Lower lobe of right lung (tissue), 2 donors: Measurements from ENCODE around the gene CMA1. TPM values are rescaled to one million over a fixed set of nuclear protein-coding genes. Genes with fewer than 3 reads are reported as not detected.

ENCODE experiments used
- ATAC-seq, 2 donors: fragments of 200-7000 bp; cut with Tn5 transposase; one replicate each; pipeline ENCODE4 v1.9.1; 2020 to 2022; ENCODE audit warnings: mild to moderate bottlenecking in 2 of 2, moderate library complexity in 2 of 2
- DNase-seq: peaks from one replicate; pipeline ENCODE4 v3.0.0-alpha.2; 2020
- H3K27ac ChIP-seq: fragments of 200-600 bp; one replicate; pipeline ENCODE4 v1.8.0; 2022
- H3K27me3 ChIP-seq: fragments of 200-600 bp; one replicate; pipeline ENCODE4 v1.8.0; 2022; ENCODE audit warnings: low read depth
- H3K36me3 ChIP-seq: fragments of 200-600 bp; one replicate; pipeline ENCODE4 v1.8.0; 2022; ENCODE audit warnings: mild to moderate bottlenecking
- H3K4me1 ChIP-seq: fragments of 200-600 bp; one replicate; pipeline ENCODE4 v1.8.0; 2022
- H3K4me3 ChIP-seq: fragments of 200-600 bp; one replicate; pipeline ENCODE4 v1.8.0; 2022; ENCODE audit warnings: mild to moderate bottlenecking
- H3K9me3 ChIP-seq: fragments of 200-600 bp; one replicate; pipeline ENCODE4 v1.8.0; 2022
- CTCF ChIP-seq: fragments of 200-600 bp; IDR thresholded peaks from one replicate; pipeline ENCODE4 v1.8.0; 2022; ENCODE audit warnings: antibody characterized with exemption, mild to moderate bottlenecking
- intact Hi-C: fragments of 100-400 bp; cut with DNase I; formaldehyde crosslinking; loops from one replicate; pipeline ENCODE4 v1.11.0; 2022
- total RNA-seq: library from RNA; stranded (reverse); fragmentation: NEBNext Ultra II Directional; extraction: Animal tissue kit (Norgen Biotek cat#: 25700); gene quantifications from one replicate; pipeline ENCODE4 v1.2.1, GENCODE V29; 2021
- donor health status: DM: no; HTN: yes; CAD: no; lungs with severe emphysema.

Gene CMA1
- total RNA-seq, 1 donor from 2014 or later, result 2.4 TPM

- ATAC-seq (no peak), DNase-seq (no peak)
- no peak for TF ChIP-seq CTCF
- H3K4me1 ChIP-seq, result no peaks in the 10 kb centered on the region
- intact Hi-C loops, result no loop called here
- H3K27ac ChIP-seq, result no peak overlapping the region
- no peaks in the 10 kb centered on the region for H3K27me3 ChIP-seq
- no peak overlapping the region for H3K4me3 ChIP-seq
- no peaks in the 10 kb centered on the region for H3K9me3 ChIP-seq
- H3K36me3 ChIP-seq, result no peaks in the 10 kb centered on the region
Observed at GRCh38 chr14:24463017-24463883, 44.8 kb downstream of the CMA1 start.

GRCh38 chr14:24461336-24461735 is 46.7 kb downstream of the CMA1 start:
- no peak for TF ChIP-seq CTCF
- Histone ChIP-seq H3K36me3 (no peaks in the 10 kb centered on the region), H3K4me3 (no peak overlapping the region), H3K9me3 (no peaks in the 10 kb centered on the region), H3K4me1 (no peaks in the 10 kb centered on the region), H3K27me3 (no peaks in the 10 kb centered on the region), H3K27ac (no peak overlapping the region)
- ATAC-seq (no peak), DNase-seq (no peak)
- intact Hi-C loops, result no loop called here

- no peak for TF ChIP-seq CTCF
- no peak overlapping the region for H3K27ac ChIP-seq
- no peaks in the 10 kb centered on the region for H3K4me1 ChIP-seq
- no peak overlapping the region for H3K4me3 ChIP-seq
- no peak for DNase-seq
- intact Hi-C loops, result no loop called here
- no peaks in the 10 kb centered on the region for H3K36me3 ChIP-seq
- H3K9me3 ChIP-seq, result no peaks in the 10 kb centered on the region
- H3K27me3 ChIP-seq, result no peaks in the 10 kb centered on the region
- ATAC-seq, result no peak
Observed at GRCh38 chr14:24459331-24459730, 48.7 kb downstream of the CMA1 start.

GRCh38 chr14:24458736-24459135 is 49.3 kb downstream of the CMA1 start:
- no peaks in the 10 kb centered on the region for H3K36me3 ChIP-seq
- no peak for ATAC-seq
- H3K27ac ChIP-seq, result no peak overlapping the region

GRCh38 chr14:24456980-24457379 is 51.1 kb downstream of the CMA1 start:
- Histone ChIP-seq H3K27ac (no peak overlapping the region), H3K27me3 (no peaks in the 10 kb centered on the region), H3K36me3 (no peaks in the 10 kb centered on the region), H3K9me3 (no peaks in the 10 kb centered on the region), H3K4me3 (no peak overlapping the region), H3K4me1 (no peaks in the 10 kb centered on the region)
- DNase-seq (no peak), ATAC-seq (no peak)
- TF ChIP-seq CTCF, result no peak
- intact Hi-C loops, result no loop called here

More at GRCh38 chr14:24458736-24459135, 49.3 kb downstream of the CMA1 start:
- Histone ChIP-seq H3K4me1 (no peaks in the 10 kb centered on the region), H3K27me3 (no peaks in the 10 kb centered on the region), H3K4me3 (no peak overlapping the region), H3K9me3 (no peaks in the 10 kb centered on the region)
- intact Hi-C loops, result no loop called here
- TF ChIP-seq CTCF, result no peak
- no peak for DNase-seq

Other genes starting within 250 kb of the CMA1 start
- gene TGM1, start 245.1 kb downstream of the CMA1 start, total RNA-seq, result 5.9 TPM
- 50.4 TPM for gene RABGGTA, start 236.7 kb downstream of the CMA1 start, total RNA-seq
- 22.7 TPM for gene DHRS1, start 208.5 kb downstream of the CMA1 start, total RNA-seq
- gene NOP9, start 208.4 kb downstream of the CMA1 start, total RNA-seq, result 22.0 TPM
- 16.4 TPM for gene CIDEB, start 200.3 kb downstream of the CMA1 start, total RNA-seq
- 5.9 TPM for gene LTB4R2, start 198.1 kb downstream of the CMA1 start, total RNA-seq
- 14.1 TPM for gene LTB4R, start 196.8 kb downstream of the CMA1 start, total RNA-seq
- 42.7 TPM for gene ADCY4, start 173.2 kb downstream of the CMA1 start, total RNA-seq
- 27.9 TPM for gene RIPK3, start 168.3 kb downstream of the CMA1 start, total RNA-seq
- 37.0 TPM for gene NFATC4, start 140.1 kb downstream of the CMA1 start, total RNA-seq
- gene NYNRIN, start 109.3 kb downstream of the CMA1 start, total RNA-seq, result 17.9 TPM
- 2.3 TPM for gene CBLN3, start 78.6 kb downstream of the CMA1 start, total RNA-seq
- 61.4 TPM for gene KHNYN, start 78.3 kb downstream of the CMA1 start, total RNA-seq
- gene SDR39U1, start 65.5 kb downstream of the CMA1 start, total RNA-seq, result 61.6 TPM
- 12.2 TPM for gene CTSG, start 68.0 kb upstream of the CMA1 start, total RNA-seq
- gene GZMH, start 101.4 kb upstream of the CMA1 start, total RNA-seq, result 7.5 TPM
- 7.6 TPM for gene GZMB, start 125.9 kb upstream of the CMA1 start, total RNA-seq